Gastrocnemius medialis (tissue), 4 donors: ENCODE measurements around the gene ZNF883. TPM values are rescaled to one million over a fixed set of nuclear protein-coding genes. Genes with fewer than 3 reads are reported as not detected.

Experiments used
- ATAC-seq, 2 donors: fragments of 150-250 bp; one replicate each; pipeline ENCODE4 v1.9.1; 2016
- DNase-seq, 2 donors: peaks; one replicate each; pipeline ENCODE4 v3.0.0-alpha.2; 2019
- H3K27ac ChIP-seq, 4 donors: fragments of 200-600 bp; sonication (generic); 1 replicate in 1 of 4; 2 replicates in 3 of 4; pipeline ENCODE4 v1.5.1; 2016 to 2018; ENCODE audit warnings: mild to moderate bottlenecking in 2 of 4, moderate library complexity in 1 of 4
- H3K27me3 ChIP-seq, 3 donors: fragments of 200-600 bp; sonication (generic) in 2 of 3; 1 replicate in 1 of 3; 2 replicates in 2 of 3; pipeline versions ENCODE4 v1.5.1 to v1.6.0; 2016 to 2019; ENCODE audit warnings: mild to moderate bottlenecking in 1 of 3, moderate library complexity in 1 of 3
- H3K36me3 ChIP-seq, 2 donors: fragments of 200-600 bp; sonication (generic) in 1 of 2; one replicate each; pipeline ENCODE4 v1.5.1; 2017 to 2018
- H3K4me1 ChIP-seq, 2 donors: fragments of 200-600 bp; sonication (generic) in 1 of 2; one replicate each; pipeline ENCODE4 v1.5.1; 2016 to 2017; ENCODE audit warnings: mild to moderate bottlenecking in 2 of 2
- H3K4me3 ChIP-seq, 4 donors: fragments of 200-600 bp; sonication (generic) in 3 of 4; 1 replicate in 1 of 4; 2 replicates in 3 of 4; pipeline ENCODE4 v1.5.1; 2016 to 2019; ENCODE audit warnings: mild to moderate bottlenecking in 2 of 4
- H3K9me3 ChIP-seq, 3 donors: fragments of 200-600 bp; sonication (generic) in 2 of 3; 1 replicate in 1 of 3; 2 replicates in 2 of 3; pipeline ENCODE4 v1.5.1; 2016 to 2019
- POLR2A ChIP-seq, 2 donors: fragments of 450-650 bp; IDR thresholded peaks; one replicate each; pipeline ENCODE4 v1.6.1; 2017; ENCODE audit warnings: antibody characterized with exemption in 2 of 2, mild to moderate bottlenecking in 2 of 2, moderate library complexity in 2 of 2
- in situ Hi-C, 4 donors: fragments of 200-750 bp; cut with MboI; loops; one replicate each; pipeline versions ENCODE4 v1.15.0 to v1.8.0; 2017; ENCODE audit warnings: low sequenced_read_pairs in 4 of 4
- intact Hi-C: fragments of 100-400 bp; cut with DNase I; formaldehyde crosslinking; loops from one replicate; pipeline ENCODE4 v1.15.1; 2023; ENCODE audit warnings: low total_unique reads
- total RNA-seq, 4 donors: library from RNA; depleted of rRNA; stranded (reverse); fragments of >200 nt; gene quantifications; one replicate each; pipeline versions ENCODE4 v1.1.0 to v1.2.3, GENCODE V29; 2016
- TF ChIP-seq, protein P1 (sequence below), 5 experiments: fragments of 450-650 bp in 3 of 5; fragments of 200-600 bp in 2 of 5; sonication (generic) in 2 of 5; IDR thresholded peaks in 4 of 5; conservative IDR thresholded peaks in 1 of 5; 1 replicate in 4 of 5; 2 replicates in 1 of 5; pipeline ENCODE4 v1.5.1; 2016 to 2019; ENCODE audit warnings: antibody characterized with exemption in 5 of 5, mild to moderate bottlenecking in 3 of 5, moderate library complexity in 3 of 5

Gene ZNF883
- total RNA-seq, 4 donors from 2014 or later = 0.13 to 1.4 (median 0.92) TPM; not detected in 1

DNA sequence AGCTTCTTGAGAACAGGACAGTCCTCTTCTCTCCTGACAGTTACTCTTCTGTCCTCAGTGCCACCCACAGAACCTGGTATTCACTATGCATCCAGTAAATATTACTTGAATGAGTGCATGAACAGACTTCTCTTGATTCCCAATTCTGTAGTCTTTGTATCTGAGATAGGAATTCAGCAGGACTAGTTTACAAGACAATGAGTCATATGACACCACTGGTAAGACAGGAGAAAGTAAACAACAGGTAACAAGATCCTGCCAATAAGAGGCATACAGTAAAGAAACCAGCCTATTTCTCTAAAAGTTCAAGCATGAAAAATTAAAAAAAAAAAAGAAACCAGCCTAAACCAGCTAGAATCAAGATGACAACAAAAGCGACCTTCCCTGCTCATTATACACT, 6.2 kb downstream of the ZNF883 start:
- ATAC-seq = no peak
- intact Hi-C loops = no loop called here
- no peaks in the 10 kb centered on the region for H3K9me3 ChIP-seq
- no peak overlapping the region for H3K27ac ChIP-seq
- DNase-seq = no peak
- no peaks in the 10 kb centered on the region for H3K4me1 ChIP-seq
- H3K27me3 ChIP-seq = no peaks in the 10 kb centered on the region
- no peak for TF ChIP-seq POLR2A (IDR thresholded peaks at IDR 0.05)
- TF ChIP-seq, protein P1, sequence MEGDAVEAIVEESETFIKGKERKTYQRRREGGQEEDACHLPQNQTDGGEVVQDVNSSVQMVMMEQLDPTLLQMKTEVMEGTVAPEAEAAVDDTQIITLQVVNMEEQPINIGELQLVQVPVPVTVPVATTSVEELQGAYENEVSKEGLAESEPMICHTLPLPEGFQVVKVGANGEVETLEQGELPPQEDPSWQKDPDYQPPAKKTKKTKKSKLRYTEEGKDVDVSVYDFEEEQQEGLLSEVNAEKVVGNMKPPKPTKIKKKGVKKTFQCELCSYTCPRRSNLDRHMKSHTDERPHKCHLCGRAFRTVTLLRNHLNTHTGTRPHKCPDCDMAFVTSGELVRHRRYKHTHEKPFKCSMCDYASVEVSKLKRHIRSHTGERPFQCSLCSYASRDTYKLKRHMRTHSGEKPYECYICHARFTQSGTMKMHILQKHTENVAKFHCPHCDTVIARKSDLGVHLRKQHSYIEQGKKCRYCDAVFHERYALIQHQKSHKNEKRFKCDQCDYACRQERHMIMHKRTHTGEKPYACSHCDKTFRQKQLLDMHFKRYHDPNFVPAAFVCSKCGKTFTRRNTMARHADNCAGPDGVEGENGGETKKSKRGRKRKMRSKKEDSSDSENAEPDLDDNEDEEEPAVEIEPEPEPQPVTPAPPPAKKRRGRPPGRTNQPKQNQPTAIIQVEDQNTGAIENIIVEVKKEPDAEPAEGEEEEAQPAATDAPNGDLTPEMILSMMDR (IDR thresholded peaks at IDR 0.05 in 4 of 5, conservative IDR thresholded peaks at IDR 0.05 in 1 of 5) = no peak
- no peak overlapping the region for H3K4me3 ChIP-seq
- H3K36me3 ChIP-seq = no peaks in the 10 kb centered on the region
- in situ Hi-C loops = no loop called here

DNA sequence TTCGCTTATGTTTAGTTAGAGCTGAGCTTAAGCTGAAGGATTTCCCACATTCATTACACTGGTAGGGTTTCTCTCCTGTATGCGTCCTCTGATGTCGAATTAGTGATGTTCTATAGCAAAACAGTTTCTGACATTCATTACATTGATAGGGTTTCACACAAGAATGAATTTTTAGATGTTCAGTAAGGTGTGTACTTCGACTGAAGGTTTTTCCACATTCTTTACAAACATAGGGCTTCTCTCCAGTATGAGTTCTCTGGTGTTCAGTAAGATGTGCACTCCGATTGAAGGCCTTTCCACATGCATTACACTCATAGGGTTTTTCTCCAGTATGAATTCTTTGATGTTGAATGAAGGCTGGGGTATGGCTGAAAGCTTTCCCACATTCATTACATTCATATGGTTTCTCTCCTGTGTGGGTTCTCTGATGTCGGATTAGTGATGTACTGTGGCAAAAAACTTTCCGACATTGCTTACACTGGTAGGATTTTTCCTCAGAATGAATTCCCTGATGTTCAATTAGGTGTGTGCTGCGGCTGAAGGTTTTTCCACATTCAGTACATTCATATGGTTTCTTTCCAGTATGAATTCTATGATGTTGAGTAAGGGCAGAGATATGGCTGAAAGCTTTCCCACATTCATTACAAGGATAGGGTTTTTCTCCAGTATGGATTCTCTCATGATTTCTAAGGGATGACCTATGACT, 14.6 kb downstream of the ZNF883 start:
- ATAC-seq = no peak
- intact Hi-C loops = no loop called here
- H3K9me3 ChIP-seq = peaks cover 7 to 16% (median 14%) of the 10 kb centered on the region in 3 donors

DNA sequence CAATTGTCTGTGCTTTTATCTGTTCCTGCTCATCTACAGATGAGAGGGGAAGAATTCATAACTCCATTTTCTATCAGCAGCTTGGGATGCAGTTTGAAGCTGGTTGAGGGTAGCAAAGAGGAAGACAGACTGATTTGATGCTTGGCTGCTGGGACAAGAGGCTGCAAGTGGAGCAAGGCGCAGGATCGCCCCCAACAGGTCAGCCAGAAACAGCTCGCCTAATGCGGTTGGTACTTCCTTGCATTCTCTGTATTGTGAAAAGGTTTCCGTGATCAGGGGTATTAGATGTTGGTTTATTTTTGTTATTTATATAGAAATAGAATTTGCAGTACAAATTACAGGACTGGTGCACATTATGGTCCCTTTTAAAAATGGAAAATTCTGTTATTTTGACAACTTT, 40.6 kb downstream of the ZNF883 start:
- H3K27me3 ChIP-seq = no peaks in the 10 kb centered on the region
- no peak overlapping the region for H3K4me3 ChIP-seq
- DNase-seq (no peak), ATAC-seq (no peak)
- no peaks in the 10 kb centered on the region for H3K36me3 ChIP-seq
- no peaks in the 10 kb centered on the region for H3K4me1 ChIP-seq
- no peak overlapping the region for H3K27ac ChIP-seq
- intact Hi-C loops (no loop called here), in situ Hi-C loops (no loop called here)
- no peaks in the 10 kb centered on the region for H3K9me3 ChIP-seq
- TF ChIP-seq, protein P1 (IDR thresholded peaks at IDR 0.05 in 4 of 5, conservative IDR thresholded peaks at IDR 0.05 in 1 of 5) = no peak
- TF ChIP-seq POLR2A (IDR thresholded peaks at IDR 0.05) = no peak

More for the DNA sequence above, 14.6 kb downstream of the ZNF883 start:
- no peaks in the 10 kb centered on the region for H3K27me3 ChIP-seq
- DNase-seq = no peak
- TF ChIP-seq, protein P1 (IDR thresholded peaks at IDR 0.05 in 4 of 5, conservative IDR thresholded peaks at IDR 0.05 in 1 of 5) = no peak
- no peak for TF ChIP-seq POLR2A (IDR thresholded peaks at IDR 0.05)
- in situ Hi-C loops = no loop called here
- no peak overlapping the region for H3K27ac ChIP-seq
- H3K4me1 ChIP-seq = no peaks in the 10 kb centered on the region
- peak overlapping the region in 1 of 4 donors; percentile 10 for H3K4me3 ChIP-seq
- H3K36me3 ChIP-seq = no peaks in the 10 kb centered on the region

DNA sequence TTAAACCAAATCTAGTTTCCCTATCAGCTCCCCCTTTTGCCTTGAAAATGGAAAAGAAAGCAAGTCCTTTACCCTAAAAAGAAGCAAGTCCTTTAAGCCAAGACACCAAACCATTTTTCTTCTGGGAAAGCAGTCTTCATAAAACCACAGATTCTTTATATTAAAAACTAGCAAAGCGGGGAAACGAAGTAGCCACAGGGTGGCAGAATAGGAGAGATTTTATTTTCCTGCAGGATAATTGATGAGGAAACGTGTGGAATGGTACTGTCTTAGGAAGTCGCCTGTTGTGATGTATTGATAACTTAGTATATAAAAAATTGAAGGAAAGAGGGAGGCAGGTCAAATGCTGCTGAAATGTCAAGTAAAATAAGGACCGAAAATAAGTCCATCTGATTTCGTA, 41.1 kb downstream of the ZNF883 start:
- in situ Hi-C loops = no loop called here

More for the DNA sequence above, 41.1 kb downstream of the ZNF883 start:
- Histone ChIP-seq H3K27me3 (no peaks in the 10 kb centered on the region), H3K4me1 (no peaks in the 10 kb centered on the region), H3K4me3 (no peak overlapping the region), H3K27ac (no peak overlapping the region), H3K36me3 (no peaks in the 10 kb centered on the region), H3K9me3 (no peaks in the 10 kb centered on the region)
- ATAC-seq (no peak), DNase-seq (no peak)
- TF ChIP-seq, protein P1 (IDR thresholded peaks at IDR 0.05 in 4 of 5, conservative IDR thresholded peaks at IDR 0.05 in 1 of 5) = no peak
- TF ChIP-seq POLR2A (IDR thresholded peaks at IDR 0.05) = no peak
- intact Hi-C loops = no loop called here
